Left cardiac atrium (tissue), 4 donors: Measurements from ENCODE around the gene TRIM45. TPM values are rescaled to one million over a fixed set of nuclear protein-coding genes. Genes with fewer than 3 reads are reported as not detected.
A peak's percentile ranks its signal among the peaks of the same experiment; 100 is the strongest.
"Not testable (repeated sequence)": the region's sequence is repeated elsewhere in the genome, so short reads cannot be mapped to it uniquely, and the experiment has no call there.

Source experiments
- ATAC-seq, 2 donors: fragments of 200-7000 bp; cut with Tn5 transposase; one replicate each; pipeline ENCODE4 v1.9.1; 2020; ENCODE audit warnings: mild to moderate bottlenecking in 2 of 2, moderate library complexity in 2 of 2
- DNase-seq: peaks from one replicate; pipeline ENCODE4 v3.0.0-alpha.2; 2020
- intact Hi-C, 2 donors: fragments of 100-400 bp; cut with DNase I; formaldehyde crosslinking; loops; one replicate each; pipeline versions ENCODE4 v1.14.1 to v1.15.1; 2022 to 2023
- total RNA-seq, 2 donors: library from RNA; stranded (reverse); fragmentation: NEBNext Ultra II Directional; extraction: Animal tissue kit (Norgen Biotek cat#: 25700); gene quantifications; one replicate each; pipeline ENCODE4 v1.2.1, GENCODE V29; 2021
- donor health status: DM: no; HTN: yes; CAD: no.
- donor health status: DM: no; HTN: yes; CAD: no; lungs with severe emphysema.
- donor health status: DM: yes; HTN: yes; CAD: no.
- donor health status: Dilated cardiomyopathy.

Gene TRIM45
- total RNA-seq, 2 donors from 2014 or later: 8.2 to 14.3 TPM

DNA sequence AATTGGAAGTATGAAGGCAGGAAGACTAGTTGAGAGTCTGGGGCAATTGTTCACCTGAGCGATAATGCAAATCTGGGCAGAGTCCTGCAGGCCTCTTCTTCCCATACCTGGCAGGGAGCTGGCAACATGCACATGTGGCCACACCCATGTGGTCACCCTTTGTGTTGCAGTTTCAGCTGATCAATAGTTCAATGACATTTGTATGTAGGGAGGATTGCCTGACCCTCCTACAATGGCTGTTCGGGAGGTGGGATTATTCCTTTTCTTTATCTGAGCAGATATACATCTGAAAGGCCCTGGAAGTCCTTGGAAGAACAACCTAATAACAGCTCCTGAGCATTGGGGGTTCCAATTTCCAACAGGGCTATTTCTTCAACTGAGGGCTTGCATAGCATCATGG is 15.2 kb upstream of the TRIM45 start:
- no peak for ATAC-seq
- no peak for DNase-seq
- intact Hi-C loops: no loop called here

DNA sequence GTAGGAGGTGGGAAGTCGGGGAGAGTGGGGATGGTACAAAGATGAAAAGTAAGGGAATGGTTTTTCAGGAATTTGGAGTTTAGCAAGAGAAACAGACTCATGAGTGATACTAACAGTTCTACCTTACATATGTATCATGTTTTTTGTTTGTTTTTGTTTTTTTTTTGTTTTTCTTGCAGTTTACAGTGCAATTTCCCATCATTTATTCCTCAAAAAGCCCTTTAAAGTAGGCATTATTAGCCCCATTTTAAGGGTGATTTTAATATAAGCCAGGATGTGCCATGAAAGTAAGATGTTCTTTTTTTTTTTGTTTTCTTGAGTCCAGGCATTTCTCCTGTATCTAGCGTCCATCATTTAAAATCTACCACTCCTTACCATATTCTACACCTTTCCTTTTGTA is 13.8 kb upstream of the TRIM45 start:
- DNase-seq (no peak), ATAC-seq (no peak)
- intact Hi-C loops: no loop called here

DNA sequence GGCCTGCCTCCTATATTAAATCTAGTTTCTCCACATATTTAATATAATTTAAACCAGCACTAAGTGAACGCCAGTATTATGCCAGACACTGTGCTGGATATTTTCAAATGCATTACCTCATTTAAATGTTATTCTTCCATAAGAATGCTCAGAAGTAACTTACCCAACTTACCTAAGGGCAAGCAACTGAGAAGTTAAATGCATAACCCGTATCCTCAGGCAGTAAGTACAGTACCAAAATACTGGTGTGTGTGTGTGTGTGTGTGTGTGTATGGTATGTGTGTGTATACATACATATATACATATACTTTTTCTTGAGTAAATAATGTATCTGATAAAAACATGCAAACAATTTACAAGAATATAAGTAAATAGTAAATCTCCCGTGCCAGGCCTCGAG is 9.0 kb upstream of the TRIM45 start:
- ATAC-seq (no peak), DNase-seq (no peak)
- intact Hi-C loops: no loop called here

DNA sequence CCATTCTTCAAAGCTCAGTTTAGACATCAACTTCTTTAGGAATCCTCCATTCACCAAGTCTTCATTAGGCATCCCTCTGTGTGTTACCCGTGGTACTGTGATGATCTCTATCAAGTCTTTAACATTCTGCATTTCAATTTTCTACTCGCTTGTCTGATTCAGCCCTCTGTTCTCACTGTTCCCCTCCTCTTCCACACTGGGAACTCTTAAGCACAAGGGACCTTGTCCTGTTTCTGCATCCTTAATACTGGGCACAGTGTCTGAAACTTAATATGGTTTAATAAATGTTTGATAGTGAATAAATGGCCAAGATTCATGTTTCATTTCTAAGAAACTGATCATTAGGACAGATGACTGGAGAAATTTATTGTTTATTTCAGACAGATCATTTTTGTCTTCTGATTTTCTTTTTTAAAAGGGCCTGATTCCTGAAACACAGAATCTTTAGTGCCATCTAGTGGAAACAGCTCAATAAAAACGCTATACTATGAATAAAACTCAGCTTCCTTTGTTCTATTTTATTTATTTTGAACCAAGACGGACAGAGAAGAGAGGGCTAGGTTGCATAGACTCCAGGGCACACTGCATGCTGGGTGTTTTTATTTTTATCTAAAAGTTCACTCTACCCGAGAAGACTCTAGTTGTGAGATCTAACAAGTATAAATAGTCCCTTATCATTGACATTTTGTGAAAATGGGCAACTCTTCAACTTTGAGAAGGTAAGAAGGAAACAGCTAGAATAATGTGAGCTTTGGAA is 7.0 kb upstream of the TRIM45 start:
- DNase-seq (no peak), ATAC-seq (peak; percentile 81 to 88)
- intact Hi-C loops: loop anchor here (5.0 to 10.0 kb wide), 2 partner anchors 61 to 106 kb away; no protein-coding TSS in a partner anchor

DNA sequence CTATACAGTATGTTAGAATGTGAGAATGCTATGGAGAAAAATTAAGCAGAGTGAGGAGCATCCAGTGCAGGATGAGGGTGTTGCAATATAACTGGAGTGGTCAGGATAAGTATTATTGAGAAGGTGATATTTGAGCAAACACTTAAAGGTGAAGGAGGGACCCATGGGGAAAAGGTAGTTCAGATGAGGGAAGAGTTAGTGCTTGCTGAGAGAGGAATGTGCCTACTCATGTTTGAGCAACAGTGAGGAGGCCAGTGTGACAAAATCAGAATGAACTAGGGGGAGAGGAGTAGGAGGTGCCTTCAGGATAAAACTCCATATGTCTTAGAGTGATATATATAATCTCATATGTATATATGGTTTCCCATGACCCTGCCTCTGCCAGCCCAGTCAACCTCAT is 6.2 kb upstream of the TRIM45 start:
- intact Hi-C loops: loop anchor here (5.0 to 10.0 kb wide), 2 partner anchors 60 to 107 kb away; no protein-coding TSS in a partner anchor
- no peak for DNase-seq
- no peak for ATAC-seq

DNA sequence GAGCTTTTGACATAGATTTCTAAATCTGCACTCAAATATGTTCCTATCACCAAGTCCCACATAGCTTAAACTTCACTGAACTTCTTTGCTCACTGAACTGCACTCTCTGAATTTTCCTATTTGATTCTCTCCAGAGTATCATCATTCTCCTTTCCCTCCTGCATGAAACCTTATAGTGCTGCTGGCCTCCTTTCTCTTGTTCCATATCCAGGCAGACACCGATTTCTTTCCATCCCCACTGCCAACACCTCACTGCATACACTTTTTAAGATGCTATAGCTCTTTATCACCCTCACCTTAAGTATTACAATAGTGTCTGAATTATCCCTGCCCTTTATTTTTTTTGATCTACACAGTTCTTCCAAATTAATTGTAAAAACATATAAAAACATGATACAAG is 3.1 kb upstream of the TRIM45 start:
- intact Hi-C loops: loop anchor here (5.0 to 10.0 kb wide), 4 partner anchors 57 to 243 kb away; partner anchors contain the start of gene MAN1A2 (in 1 of the 2)
- no peak for DNase-seq
- ATAC-seq: no peak

DNA sequence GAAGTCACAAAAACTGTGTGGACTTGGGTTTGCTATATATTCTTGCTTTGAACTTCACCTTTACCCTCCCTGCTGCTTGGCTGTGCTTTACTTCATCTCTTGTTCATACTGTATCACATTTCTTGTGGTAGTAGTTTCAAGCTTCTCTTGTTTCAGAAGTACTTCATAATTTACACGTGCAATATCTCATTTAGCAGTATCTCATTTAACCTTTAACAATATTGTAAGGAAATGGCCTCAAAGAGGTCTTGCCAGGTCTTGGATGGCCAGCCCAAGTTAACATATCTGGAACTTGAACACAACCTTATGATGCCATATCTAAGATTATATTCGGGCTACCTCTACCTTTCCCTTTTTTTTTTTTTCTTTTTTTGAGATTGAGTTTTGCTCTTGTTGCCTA is 1.7 kb upstream of the TRIM45 start:
- ATAC-seq (no peak), DNase-seq (no peak)
- intact Hi-C loops: loop anchor here in 1 of 2 donors (5.0 to 10.0 kb wide), 3 partner anchors 112 to 244 kb away; partner anchors contain the start of gene MAN1A2

DNA sequence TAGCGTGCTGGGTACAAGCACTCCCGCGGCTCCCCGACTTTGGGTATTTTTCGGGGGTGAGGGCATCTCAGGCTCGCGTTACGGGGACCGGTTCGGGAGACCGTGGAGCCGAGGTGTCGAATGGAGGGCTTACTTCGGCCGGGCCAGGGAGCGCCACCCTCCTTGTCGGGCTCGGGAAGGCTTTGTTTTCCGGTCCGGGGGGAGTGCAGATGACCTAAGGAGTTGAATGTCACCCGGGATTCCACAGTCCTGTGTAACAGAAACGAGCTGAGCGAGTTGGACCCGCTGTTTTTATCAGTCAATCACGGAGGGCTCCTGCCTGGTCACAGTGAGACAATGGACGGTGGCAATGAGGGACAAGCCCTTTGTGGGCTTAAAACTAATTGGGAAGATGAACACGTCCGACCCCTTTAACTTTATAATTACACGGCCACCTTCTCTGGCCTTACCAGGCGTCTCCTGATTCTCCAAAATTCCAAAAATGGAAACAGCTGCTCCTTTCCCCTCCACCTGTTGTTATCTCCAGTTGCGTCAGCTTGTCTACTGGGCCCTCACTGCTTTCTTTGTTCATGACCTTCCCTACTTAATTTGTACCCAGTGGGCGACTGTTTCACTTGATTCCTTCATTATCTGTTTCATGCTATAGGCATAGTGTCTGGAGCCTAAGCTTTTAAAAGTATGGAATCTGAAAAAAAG is 929 bp upstream of the TRIM45 start:
- no peak for DNase-seq
- peak in 1 of 2 donors; percentile 3 for ATAC-seq
- intact Hi-C loops: loop anchor here in 1 of 2 donors (5.0 to 10.0 kb wide), 3 partner anchors 112 to 245 kb away; partner anchors contain the start of gene MAN1A2

DNA sequence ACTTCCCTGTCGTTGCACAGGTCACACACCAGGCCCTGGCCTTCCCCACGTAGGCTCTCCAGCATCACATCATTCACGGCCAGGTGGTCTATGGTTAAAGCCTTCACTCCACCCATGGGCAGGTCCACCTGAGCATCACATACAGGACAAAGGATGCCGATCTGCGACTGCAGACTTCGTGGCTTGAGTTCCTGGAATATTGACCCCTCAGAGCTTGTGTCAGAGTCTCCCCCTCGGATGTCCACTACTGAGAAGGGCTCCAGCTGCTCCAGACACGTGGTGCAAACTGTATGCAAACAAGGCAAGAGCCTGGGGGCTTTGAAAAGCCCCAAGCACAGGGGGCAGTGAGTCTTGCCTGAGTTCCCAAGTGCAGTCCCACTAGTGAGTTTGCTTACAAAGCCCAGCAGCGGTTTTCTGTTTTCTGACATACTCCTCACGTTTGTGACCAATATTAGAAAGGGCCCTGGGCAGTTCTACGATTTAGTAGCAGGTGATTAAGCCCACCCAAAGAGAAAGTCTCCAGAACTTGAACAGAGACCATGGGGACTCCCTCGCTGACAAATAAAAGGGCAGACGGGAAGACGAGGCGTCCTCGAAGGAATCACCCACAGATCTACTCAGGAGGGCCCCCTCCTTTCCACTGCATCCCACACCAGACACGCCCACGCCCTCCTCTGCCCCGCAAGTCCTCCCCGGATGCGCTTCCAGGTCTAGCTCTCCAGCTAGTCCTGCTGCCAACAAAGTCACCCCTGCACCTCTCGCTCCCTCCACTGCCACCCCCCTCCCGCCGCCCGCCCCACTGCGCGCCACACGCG is 568 bp downstream of the TRIM45 start:
- intact Hi-C loops: loop anchor here in 1 of 2 donors (5.0 to 10.0 kb wide), 3 partner anchors 114 to 246 kb away; partner anchors contain the start of gene MAN1A2
- ATAC-seq: peak; percentile 33 to 60
- no peak for DNase-seq

DNA sequence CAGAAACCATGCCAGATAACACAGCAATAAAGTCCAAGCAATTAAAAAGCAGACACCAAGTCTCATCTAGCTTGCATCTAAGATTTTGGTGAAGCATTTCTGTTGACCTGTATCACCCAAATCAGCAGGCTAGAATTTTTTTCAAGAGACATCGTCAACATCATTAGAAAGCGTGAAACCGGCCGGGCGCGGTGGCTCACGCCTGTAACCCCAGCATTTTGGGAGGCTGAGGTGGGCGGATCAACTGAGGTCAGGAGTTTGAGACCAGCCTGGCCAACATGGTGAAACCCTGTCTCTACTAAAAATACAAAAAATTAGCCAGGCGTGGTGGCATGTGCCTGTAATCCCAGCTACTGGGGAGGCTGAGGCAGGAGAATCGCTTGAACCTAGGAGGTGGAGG is 2.4 kb downstream of the TRIM45 start:
- intact Hi-C loops, ATAC-seq, DNase-seq: not testable (repeated sequence)

DNA sequence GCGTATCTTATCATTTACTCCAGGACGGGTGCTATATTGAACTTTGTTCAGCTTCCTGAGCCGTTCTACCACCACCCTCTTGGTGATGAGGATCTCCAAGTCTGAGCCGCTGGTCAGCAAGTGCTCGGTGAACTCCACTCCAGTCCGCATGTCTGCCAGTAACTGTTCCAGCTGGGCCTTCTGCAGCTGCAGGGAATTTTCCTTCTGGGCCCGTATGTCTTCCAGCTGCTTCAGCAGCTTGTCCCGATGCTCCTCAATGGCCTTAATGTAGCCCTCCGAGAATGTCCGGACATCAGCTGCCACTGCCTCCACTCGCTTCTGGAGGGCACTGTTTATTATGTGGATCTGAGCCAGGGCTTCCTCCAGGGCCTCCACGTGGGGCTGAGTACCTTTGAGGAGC is 3.4 kb downstream of the TRIM45 start:
- intact Hi-C loops: no loop called here
- ATAC-seq (no peak), DNase-seq (no peak)

DNA sequence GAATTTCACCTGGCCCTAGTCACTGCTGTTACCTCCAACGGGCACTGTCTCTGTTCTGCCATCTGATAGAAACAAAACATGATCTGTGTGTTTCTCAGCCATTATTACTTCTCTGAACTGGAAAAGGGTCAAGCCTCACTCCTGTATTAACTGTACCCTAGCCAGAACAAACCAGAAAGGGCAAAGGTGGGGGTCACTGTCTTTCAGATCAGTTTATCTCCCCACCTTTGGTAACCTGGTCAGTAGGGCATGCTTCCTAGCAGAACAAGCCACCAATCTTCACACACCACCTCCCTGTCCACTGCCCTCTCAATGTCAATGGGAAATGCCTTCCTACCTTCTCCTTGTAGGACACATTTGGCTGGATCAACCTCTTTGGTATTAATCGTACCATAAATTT is 3.9 kb downstream of the TRIM45 start:
- intact Hi-C loops: no loop called here
- DNase-seq (no peak), ATAC-seq (no peak)

DNA sequence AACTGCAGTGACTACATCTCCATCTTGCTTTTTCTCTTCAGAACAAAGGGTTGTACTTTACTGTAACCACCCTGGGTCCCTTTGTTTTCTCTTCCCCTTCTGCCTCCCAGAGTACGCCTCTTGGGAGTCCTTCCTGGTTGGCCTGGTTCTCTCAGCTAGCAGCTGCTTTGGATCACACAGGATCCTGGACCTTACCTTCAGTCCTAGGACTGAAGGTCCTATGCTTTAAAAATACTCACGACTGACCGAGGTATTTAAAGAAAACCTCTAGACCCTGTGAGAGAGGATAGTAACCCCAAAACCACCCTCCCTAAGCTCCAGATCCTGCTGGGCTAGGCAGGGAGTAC is 4.8 kb downstream of the TRIM45 start:
- intact Hi-C loops: no loop called here
- no peak for ATAC-seq

DNA sequence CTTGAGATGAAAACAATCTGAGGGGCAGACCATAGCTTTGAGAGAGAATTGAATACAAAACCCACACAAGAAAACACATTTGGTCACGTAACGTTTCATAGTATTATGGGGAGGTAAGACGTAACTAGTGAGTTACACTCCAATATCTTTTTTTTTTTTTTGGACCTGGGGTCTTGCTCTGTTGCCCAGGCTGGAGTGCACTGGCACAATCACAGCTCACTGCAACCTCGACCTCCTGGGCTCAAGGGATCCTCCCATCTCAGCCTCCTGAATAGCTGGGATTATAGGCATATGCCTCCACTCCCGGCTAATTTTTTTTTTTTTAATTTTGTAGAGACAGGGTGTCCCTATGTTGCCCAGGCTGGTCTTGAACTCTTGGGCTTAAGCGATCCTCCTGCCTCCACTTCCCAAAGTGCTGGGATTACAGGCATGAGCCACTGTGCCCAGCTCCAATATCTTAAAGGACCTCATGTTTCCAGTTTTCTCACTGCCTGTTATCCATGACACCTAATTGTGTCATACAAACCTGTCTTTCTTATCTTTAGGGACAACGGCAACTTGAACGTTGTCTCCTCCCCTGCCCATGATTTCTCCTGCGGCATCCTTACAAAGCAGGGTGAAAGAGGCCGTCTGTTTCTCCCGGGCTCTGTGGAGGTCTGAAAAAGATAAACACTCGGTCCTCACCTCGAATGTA is 5.3 kb downstream of the TRIM45 start:
- intact Hi-C loops: no loop called here
- no peak for DNase-seq

More for the DNA sequence above, 4.8 kb downstream of the TRIM45 start:
- no peak for DNase-seq

DNA sequence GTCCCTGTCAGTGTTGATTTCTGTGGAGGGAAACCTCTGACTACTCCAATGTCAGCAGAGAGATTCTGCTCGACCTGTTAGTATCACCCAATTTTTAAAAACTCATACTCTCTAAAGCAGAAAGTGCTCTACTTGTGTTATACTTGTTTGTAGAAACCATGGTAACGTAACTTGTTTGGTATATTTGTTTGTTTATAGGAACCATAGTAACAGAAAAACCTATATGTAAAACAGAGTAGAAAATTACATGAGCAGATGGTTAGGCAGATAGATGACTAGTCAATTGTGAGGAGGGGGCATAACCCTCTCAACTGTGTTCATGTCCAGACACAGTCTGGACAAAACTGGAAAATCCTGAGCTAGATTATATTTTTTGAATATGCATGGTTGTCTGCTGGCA is 6.7 kb downstream of the TRIM45 start:
- intact Hi-C loops: no loop called here
- DNase-seq (no peak), ATAC-seq (no peak)

More for the DNA sequence above, 5.3 kb downstream of the TRIM45 start:
- no peak for ATAC-seq

DNA sequence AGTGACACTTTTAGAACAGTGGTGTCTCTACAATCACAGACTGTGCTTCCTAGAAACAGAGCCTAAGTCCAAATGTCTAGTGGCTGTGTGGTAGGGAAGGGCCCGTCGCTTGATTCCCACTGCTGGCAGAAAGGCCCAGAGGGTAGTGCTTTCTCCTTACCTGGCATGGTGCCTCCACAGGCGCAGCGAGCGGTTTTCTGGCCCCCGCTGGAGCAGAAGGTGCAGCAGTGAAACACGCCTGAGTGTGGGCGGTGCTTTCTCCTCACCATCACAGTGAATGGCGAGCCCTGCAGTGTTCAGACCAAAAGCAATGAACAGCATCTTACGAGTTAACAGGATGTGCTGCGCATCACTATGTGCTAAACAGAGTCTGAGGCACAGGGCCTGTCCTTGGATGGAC is 8.3 kb downstream of the TRIM45 start:
- no peak for DNase-seq
- intact Hi-C loops: no loop called here
- ATAC-seq: no peak

DNA sequence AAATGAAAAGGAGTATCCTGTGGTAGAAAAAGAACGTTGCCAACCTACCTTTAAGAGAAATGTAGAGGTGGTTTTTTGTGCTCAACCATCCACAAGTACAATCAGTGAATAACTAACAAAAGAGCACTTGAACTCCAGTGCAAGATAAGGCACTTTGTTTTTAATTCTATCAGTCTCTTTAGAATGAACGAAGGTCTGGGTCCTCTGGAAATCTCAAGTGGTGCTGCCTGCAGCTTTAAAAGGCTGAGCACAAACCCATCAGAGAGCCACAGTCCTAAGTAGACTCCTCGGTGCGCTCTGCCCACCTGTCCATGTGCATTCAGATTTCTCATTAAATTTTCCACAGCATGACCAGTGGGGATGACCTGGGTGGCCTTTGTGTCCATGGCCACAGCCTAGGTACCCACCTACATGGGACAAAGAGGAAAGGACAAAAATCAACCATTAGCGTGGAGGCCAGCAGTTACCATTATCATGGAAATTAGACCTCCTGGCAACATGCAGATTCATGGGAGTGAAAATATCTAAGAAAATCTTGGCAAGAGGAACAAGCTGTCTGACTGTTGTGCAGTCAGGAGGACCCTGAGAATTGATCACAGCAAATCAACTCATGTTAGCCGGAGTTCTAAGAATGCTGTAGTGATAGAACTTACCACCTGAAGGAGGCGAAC is 9.4 kb downstream of the TRIM45 start:
- no peak for DNase-seq
- intact Hi-C loops: no loop called here
- ATAC-seq: no peak

DNA sequence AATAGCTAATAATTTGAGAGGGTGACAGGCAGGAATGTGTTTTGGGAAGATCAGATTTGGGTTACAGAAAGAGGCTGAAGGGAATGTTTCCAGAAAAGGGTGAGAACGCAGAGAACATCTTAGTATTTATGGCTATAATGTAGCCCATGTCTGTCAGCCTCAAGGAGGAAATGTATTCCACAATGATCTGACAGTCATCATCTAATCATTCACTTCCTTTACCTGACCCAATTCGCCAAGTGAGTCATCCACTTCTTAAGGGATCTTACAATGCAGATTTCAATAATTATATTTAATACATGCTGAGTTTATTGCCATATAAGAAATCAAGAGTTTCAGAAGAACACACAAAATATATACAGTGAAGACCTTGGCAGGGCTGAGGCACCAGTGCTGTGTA is 10.8 kb downstream of the TRIM45 start:
- DNase-seq: no peak
- intact Hi-C loops: no loop called here
- no peak for ATAC-seq
